Hematopoietic multipotent progenitor cell treated with erythropoietin and hydrocortisone succinate and interleukin-3 and kit ligand, for 8 days (in vitro differentiated cells): ENCODE measurements around the gene SPIRE2.
"Not testable (repeated sequence)": the region's sequence is repeated elsewhere in the genome, so short reads cannot be mapped to it uniquely, and the experiment has no call there.

Experiments used
- DNase-seq: peaks from one replicate; pipeline ENCODE4 v3.0.0-alpha.2; 2015

Gene SPIRE2

GRCh38 chr16:89898201-89898967 is 70.1 kb downstream of the SPIRE2 start:
- DNase-seq = no peak

GRCh38 chr16:89899879-89900481 is 71.7 kb downstream of the SPIRE2 start:
- no peak for DNase-seq

GRCh38 chr16:89900885-89901284 is 72.6 kb downstream of the SPIRE2 start:
- DNase-seq = no peak

- DNase-seq = no peak
These were observed 74.7 kb downstream of the SPIRE2 start for GRCh38 chr16:89902980-89903379.

GRCh38 chr16:89903908-89904515 is 75.7 kb downstream of the SPIRE2 start:
- no peak for DNase-seq

GRCh38 chr16:89904606-89905510 is 76.6 kb downstream of the SPIRE2 start:
- DNase-seq = no peak

- DNase-seq = no peak
These were observed 77.3 kb downstream of the SPIRE2 start for GRCh38 chr16:89905511-89906139.

GRCh38 chr16:89906140-89907025 is 78.1 kb downstream of the SPIRE2 start:
- no peak for DNase-seq

- DNase-seq = no peak
These were observed 79.0 kb downstream of the SPIRE2 start for GRCh38 chr16:89907055-89907814.

- no peak for DNase-seq
These were observed 80.0 kb downstream of the SPIRE2 start for GRCh38 chr16:89908236-89908635.

- DNase-seq = peak; percentile 70
These were observed 81.8 kb downstream of the SPIRE2 start for GRCh38 chr16:89909777-89910716.

- DNase-seq = no peak
These were observed 82.6 kb downstream of the SPIRE2 start for GRCh38 chr16:89910717-89911354.

- DNase-seq = no peak
These were observed 83.1 kb downstream of the SPIRE2 start for GRCh38 chr16:89911375-89911774.

GRCh38 chr16:89912143-89912542 is 83.9 kb downstream of the SPIRE2 start:
- DNase-seq = no peak

GRCh38 chr16:89912627-89913026 is 84.4 kb downstream of the SPIRE2 start:
- DNase-seq = no peak

- DNase-seq = no peak
These were observed 85.4 kb downstream of the SPIRE2 start for GRCh38 chr16:89913408-89914387.

- DNase-seq = not testable (repeated sequence)
These were observed 86.5 kb downstream of the SPIRE2 start for GRCh38 chr16:89914642-89915285.
